NCI-H82 treated with DMSO at 0.1 percent for 48 hours (cell line): ENCODE data around the gene MINAR2.

Experiments used
- DNase-seq: peaks from one replicate; lab custom pipeline; 2025; ENCODE audit not compliant: unreplicated experiment; lab: John Stamatoyannopoulos, UW

MINAR2 gene, protein sequence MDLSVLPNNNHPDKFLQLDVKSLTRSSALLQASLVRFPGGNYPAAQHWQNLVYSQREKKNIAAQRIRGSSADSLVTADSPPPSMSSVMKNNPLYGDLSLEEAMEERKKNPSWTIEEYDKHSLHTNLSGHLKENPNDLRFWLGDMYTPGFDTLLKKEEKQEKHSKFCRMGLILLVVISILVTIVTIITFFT

DNA sequence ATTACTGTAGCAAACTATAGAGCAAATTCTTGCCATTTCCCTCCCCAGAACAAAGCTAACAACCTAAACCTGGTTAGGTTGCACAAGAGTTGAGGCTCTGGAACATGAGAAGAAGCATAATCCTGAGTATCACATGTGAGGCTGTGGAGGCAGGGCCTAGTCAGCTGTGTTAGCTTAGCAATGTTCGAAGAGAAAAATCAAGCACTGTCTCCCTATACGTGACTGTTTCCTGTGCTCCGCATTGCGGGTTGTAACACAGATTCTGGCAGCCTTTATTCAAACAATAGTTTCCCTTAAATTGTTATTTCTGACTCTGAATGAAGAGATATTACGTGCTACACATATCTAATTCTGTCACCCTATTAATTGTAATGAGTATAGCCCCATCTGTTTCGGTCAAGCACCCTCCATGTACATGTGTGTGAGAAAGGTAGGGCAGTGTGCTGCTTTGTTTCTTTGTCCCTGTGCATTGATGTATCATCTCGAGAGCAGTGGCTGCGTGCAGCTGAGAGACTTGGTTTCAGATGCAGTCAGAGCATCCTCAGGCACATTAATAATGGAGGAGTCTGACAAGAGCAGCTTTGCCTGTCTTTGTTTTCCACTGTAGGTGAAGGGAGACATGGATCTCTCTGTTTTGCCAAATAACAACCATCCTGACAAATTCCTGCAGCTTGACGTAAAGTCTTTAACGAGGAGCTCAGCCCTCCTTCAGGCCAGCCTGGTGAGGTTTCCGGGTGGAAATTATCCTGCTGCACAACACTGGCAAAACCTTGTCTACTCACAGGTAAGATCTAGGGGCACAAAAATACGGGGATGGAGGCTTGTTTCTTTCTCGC is at the start of gene MINAR2:
Gene MINAR2, plus strand, starts transcription at position 523 of the 836 bp plus-strand sequence. Its CDS starts 97 bp downstream, at position 620.
- no peak for DNase-seq

DNA sequence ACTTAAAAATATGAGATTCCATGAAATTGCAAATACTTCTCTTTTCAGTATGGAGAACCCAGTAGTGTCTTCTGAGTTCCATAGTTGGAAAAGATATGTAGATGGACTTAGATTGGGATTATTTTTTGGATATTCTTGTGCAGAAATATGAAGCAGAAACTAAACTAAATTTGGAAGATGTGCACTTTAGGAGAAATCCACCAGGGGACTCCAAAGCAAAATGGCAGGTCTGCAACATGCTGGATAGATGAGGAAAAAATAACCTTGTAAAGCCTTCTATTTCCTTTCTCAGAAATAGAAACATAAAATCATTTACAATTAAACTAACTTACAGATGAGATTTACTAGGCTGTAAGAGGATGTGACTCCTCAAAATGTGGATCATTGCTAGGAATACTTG is 49.2 kb upstream of the MINAR2 start:
- DNase-seq, result no peak

DNA sequence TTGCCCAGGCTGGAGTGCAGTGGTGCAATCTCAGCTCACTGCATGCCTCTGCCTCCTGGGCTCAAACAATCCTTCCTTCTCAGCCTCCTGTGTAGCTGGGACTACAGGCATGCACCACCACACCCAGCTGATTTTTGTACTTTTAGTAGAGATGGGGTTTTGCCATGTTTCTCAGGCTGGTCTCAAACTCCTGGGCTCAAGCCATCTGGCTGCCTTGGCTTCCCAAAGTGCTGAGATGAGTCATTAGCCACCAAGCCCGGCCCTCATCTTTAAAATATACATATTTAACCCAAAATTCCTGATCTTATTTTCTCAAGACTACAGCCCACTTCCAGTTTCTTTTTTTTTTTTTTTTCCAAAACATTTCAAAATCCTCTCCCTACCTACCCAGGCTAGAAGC is 31.7 kb upstream of the MINAR2 start:
- no peak for DNase-seq

DNA sequence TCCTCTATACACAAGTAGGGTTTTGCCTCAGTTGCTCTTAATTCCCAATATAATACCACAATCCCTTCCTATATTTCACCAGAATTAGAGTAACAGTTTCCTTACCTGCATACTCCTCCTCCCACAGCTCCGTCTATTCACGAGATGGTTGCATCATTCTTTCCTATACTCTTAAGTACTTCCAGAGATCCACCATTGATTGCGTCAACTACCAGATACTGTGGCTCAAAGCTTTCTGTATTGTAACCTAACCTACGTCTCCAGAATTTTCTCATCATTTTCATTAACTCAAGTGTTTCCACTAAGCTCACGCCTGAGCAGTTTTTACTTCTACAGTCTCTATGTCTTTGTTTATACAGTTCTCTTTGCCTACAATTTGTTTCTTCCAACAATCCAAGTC is 31.2 kb upstream of the MINAR2 start:
- DNase-seq, result no peak

DNA sequence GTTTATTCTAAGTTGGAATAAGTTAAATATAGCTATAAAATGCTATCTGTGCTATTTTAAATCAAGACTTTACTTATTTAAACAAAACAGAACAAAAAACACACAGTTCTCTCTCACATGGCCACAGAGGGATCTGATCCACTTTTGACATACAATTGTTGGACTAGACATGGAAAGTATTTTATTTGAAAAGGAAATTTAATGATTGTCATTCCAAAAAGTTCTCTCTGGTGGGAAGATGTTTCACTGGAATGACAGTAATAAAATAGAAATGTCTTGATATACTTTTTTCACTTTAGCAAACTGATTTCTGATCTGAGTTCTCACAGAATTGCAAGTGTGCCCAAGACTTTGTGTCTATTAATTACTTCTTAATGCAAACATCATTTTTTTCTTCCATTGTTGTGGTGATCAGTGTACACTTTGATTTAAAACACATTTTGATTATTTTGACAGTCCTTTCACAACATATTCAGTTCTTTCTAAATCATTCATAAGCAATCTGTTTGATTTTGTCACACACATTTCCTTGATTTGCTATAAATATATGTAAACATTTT is 30.1 kb upstream of the MINAR2 start:
- DNase-seq, result no peak

DNA sequence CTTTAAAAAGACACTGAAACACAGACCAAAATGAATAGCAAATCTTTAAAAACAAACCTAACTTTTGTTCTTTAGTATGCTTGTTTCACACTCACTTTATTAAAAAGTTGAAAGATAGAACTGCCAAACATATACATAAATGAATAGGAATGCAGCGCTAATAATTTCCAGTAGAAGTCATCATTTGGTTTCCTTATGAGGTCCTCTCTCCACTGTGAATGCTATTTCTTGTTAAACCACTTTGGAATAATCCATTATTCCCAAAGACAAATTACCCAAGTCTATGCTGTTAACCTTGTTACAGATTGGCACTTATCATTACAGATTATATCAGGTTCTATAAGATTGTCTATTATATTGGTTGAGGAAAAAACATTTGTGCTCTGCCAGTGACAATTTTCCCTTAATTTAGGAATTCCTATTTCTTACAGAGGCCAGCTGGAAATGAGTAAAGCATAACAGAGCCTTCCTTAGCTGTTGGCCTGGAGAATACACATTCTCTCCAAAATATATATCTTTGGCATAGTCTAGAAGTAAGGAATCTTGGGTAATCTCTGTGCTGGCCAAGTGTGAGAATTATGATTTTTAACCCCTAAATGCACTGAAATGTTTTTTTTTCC is 29.3 kb upstream of the MINAR2 start:
- no peak for DNase-seq

DNA sequence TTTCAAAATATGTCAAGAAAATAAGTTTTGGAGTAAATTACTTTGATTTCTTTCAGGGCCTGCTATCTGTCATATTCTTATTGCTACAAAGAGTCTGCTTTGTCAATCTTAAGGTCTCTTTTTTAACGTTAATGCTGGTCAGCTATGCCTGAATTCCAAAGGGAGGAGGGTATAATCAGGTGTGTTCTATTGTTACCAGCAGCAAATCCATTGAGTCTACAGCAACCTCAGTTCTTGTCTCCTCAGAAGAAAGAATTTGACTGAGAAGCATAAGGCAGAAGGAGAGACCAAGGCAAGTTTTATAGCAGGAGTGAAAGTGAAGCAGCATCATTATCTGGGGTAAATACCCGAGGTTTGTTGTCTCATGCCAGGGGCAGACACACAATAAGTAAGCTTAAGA is 23.7 kb upstream of the MINAR2 start:
- DNase-seq, result no peak

DNA sequence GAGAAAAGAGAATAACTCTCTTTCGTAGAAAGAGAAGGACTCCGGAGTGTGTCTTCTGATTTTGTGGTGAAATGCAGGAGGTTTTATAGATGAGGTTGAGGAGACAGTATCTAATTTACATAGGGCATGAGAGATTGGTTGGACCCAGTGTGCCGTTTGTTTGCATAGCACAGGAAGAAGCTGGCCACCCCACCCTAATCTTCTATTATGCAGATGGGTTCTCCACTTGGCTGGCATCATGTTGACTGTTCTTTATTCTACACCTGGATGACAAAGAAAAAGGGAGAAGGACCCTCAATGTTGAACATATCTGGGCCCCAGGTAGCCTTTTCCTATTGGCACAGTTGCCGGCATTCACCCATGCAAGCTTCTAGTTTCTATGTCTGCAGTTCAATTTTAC is 23.2 kb upstream of the MINAR2 start:
- DNase-seq, result no peak

DNA sequence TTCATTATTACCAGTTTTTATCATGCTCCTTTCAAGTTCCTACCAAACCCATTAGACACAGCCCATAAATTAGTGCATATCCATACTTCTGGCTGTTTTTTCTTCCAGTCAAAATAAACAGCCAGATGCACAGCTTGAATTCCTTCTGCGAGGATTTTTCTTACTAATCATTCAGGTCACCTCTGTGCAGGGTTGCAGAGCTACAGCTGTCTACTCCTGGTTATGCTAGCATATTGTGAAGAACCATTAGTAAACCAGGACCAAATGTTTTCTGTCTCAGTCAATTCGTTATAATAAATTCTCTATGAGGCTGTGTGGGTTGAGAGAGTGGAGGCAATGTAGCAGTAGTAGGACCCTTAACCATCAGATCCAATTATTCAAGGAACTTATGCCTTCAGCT is 8.1 kb upstream of the MINAR2 start:
- DNase-seq, result no peak

DNA sequence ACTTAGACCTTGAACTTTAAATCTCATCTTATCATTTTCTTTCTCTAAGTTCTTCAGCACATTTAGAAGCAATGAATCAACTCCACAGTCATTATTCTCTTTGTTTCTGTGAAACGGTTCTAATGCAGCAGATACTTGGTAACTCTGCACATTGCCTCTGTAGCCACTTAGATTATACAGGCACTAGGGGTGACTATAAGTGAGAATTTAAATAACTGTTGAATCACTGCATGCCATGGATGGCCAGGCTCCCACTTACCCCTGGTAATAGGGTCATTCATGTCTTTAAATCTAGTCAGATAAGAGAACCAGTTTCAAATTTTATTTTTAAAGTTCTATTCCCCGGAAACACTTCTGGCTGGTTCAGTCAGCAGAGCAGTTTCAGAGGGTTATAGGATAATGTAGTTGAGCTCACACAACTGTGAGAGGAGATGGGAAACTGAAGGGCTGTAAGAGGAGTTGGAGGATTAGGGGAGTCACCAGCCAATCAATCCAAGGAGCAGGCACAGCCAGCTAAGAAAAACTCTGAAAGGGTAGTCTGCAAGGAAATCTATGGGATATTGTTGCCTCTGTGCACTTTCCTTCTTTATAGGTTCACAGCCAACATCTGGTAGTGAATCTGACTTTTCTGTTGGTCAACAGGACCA is 4.2 kb upstream of the MINAR2 start:
- no peak for DNase-seq

DNA sequence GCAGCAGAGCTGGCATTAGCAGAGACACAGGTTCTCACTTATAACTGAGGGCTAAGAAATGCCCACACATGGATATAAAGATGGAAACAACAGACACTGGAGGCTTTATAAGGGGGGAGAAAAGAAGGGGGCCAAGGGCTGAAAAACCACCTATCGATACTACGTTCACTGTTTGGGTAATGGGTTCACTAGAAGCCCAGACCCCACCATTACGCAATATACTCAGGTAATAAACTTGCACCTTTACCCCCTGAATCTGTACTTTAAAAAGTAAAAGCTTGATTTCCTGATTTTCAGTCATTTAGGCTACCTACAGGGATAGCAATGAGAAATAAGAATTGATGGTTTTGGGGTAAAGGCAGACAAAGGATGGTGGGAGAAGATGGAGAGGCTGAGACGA is 1.9 kb upstream of the MINAR2 start:
- no peak for DNase-seq

DNA sequence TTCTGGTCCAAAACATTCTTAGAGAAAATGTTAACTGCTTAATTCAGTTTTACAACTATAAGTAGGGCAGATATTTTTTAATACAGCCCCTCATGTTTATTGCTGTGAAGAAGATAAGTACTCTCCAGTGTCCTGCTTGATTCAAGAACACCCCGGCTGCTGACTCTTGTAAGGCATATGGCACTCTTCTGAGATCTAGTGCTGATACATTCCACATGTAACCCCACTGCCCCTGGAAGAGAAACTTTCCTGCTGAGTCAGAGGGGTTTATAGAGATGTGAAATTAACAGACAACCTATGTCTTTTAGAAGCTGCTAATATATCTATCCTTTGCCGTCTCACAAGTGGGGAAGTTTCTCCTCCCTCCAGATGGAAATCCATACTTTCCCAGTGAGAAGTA is 1.0 kb upstream of the MINAR2 start:
- DNase-seq, result no peak

DNA sequence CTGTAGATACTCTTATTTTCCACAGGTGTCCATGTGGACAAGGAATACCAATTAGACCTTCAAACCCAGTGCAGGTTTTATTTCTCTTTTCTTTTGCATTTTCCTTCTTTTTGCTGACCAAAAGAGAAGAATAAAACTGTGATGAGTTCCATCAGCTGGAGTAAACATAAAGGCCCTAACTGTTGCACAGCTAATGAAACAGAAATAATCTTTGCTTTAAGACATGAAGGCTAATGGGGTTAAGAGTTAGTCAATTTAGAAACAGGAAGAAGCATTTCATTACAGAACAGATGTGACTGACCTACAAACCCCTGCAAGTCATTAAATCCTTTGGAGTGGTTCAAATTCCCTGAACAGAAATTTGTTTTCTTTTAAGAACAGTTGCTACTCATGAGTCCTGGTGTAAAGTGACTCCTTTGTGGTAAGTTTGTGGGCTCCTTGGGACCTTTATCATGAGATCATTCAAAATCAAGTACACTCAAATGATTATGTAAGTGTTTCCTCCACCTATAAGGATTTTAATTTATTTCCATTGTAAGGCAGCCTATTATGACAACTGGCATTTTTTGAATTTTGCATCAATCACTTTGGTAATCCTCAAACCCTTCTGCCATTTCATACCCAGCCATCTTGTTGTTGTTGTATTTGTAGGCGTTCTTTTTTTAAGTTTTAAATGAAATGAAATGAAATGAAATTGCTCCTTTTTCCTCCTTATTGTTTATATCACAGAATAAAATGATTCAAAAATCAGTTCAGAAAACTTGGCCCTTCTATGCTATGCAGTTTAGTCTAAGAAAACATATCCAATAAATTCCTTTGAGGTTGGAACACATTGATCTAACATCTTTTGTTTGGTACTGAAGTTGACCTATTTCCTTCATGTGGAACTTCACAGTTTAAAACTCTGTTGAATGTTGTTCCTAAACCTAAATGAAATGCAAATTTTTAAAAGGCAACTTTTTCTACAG is 1.3 kb downstream of the MINAR2 start:
- no peak for DNase-seq

DNA sequence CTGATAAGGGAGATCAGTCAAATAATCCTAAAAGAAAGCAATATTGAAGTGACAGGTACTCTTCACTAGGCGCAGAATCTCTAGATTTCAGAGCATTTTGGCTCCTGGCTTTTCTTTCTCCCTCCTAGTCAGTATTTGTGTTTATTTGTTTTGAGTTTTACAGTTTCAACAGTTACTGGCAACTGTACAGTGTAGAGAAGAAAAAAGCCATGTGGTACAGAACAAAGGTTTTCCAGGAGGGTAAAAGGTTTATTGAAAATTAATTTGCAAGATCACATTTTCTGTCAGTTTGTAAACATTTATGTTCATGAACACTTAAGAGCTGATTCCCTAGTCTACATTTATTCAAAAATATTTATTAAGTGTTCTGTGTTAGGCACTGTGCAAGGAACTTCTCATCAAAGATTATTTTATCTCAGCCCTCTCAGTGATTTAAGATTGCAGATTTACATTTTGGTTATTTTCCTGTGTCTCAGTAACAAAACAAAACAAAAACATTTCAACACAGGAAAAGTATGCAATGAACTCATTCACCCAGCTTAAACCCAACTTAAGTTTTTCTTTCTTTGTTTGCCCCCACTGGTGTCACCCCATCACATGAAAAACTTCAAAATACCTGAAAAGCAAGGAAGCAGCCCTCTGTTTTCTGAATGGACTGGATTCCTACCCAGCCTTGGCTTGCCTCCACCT is 12.9 kb downstream of the MINAR2 start:
- no peak for DNase-seq

DNA sequence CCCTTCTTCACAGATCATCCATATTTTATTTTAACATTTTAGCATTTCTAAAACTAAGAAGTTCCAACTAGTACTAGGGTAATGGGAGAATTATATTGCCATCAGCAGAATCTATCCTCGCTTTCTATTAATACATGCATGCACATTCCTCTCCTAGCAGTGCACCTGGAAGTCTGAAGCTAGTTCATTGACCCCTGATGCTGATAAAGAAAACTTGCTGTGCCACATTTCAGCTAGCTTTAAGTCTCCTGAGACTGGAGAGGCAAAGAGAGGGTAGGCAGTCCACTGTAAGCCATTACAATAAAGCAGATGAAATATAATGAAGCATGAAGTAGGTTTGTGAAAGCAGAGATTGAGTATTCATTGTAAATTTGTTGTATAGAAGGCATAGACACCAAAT is 15.8 kb downstream of the MINAR2 start:
- DNase-seq, result no peak

DNA sequence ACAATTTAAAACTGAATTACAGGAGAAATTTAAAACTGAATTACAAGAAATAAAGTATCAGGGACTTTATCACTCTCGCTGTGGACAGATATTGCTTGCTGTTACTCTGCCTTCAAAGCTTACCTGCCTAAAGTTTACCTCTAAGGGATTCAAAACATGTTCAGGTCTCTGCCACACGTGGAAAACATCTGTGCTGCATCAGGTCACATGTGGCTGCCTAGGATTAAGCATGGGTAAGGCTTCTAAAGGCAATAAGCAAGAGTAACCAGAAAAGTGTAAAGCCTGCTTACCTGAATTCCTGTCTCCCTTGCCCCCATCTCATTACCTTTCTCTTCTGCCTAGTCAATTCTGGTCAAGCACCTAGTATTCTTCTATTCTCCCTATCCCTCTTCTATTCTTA is 18.9 kb downstream of the MINAR2 start:
- peak; percentile 1 for DNase-seq

DNA sequence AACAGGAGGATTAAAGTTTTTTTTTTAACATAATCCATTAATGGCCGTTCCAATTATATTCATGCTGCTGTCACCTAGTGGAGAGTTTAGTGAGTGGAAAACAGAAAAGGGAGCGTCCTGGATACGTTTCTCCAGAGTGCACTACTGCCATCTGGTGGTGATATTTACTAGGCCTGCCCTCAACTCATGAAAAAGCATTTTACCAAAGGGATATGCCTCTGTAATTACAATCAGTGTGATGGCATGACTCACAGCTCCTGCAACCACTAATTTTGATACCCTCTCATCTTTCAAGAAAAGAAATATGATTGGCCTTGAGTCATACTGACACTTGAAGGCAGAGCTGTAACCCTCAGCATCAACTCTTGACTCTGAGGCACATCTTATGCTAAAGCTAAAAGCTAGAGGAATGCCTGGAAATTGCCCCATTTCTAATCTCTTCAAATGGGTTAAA is 20.1 kb downstream of the MINAR2 start:
- DNase-seq, result peak; percentile 68

DNA sequence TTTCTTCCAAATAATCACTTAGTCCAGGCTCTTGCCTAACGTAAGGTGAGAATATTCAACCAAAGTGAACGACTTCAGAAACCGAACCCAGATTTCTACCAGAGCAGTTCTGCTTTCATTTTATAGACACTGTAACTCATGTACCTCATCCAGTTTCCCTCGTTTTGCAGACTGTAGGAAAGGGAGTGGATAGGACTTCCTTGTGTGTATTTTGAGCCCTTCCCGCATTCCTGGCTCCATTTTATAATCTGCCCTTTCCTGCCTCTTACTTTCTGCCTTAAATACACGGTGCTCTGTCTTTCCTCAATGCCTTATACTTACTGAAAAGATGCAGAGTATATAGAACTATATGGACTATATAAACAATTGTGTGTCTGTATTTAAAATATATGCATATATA is 20.8 kb downstream of the MINAR2 start:
- no peak for DNase-seq

DNA sequence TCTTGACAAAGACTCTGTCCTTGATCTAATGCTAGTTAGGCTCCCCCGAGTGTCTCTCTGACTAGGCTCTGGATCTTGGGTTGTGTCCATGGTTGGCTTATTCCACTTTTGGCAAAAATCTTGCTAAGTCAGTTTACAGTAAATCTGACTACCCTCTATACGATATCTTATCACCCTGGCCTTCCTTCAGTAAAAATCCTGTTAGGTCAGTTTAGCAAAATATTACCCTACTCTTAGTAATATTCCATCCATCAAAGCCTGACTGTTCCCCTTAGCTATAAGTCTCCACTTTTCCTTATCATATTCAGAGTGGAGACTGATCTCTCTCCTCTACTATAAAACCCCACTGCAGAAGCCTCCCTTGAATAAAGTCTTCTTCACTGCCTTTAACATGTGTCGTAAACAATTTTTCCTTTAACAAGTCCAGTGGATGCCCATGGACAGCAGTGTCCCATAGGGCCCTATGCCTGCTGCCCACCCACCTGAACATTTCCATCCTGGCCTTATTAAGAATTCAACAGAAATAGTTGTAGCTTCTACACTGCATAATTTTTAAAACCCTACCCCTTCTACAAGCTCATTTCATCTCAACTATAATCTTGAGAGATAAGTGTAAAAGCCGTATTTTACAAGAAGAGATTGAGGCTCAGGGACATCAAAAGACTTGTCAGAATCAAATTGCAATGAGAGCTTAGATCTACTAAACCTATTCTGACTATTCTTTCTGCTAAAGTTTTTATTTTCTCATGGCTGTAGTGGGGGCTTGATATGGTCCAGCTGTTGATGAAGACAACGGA is 22.3 kb downstream of the MINAR2 start:
- no peak for DNase-seq
